ENCODE measurements around the gene MGMT. TPM values are rescaled to one million over a fixed set of nuclear protein-coding genes. Genes with fewer than 3 reads are reported as not detected.

The MGMT gene
- polyA plus RNA-seq, 12 donors = 11.3 to 18.1 (median 13.5) TPM; not detected in 1

GRCh38 chr10:129728246-129728820 is 261.3 kb downstream of the MGMT start:
- DNase-seq = no peak

GRCh38 chr10:129728905-129729795 is 262.1 kb downstream of the MGMT start:
- no peak for DNase-seq

GRCh38 chr10:129730272-129730992 is 263.4 kb downstream of the MGMT start:
- DNase-seq = no peak

GRCh38 chr10:129730993-129731325 is 263.9 kb downstream of the MGMT start:
- no peak for DNase-seq

- no peak for DNase-seq
These were observed 273.7 kb downstream of the MGMT start for GRCh38 chr10:129740532-129741279.

- no peak for DNase-seq
These were observed 274.4 kb downstream of the MGMT start for GRCh38 chr10:129741280-129741977.

GRCh38 chr10:129741978-129742741 is 275.1 kb downstream of the MGMT start:
- DNase-seq = no peak

- no peak for DNase-seq
These were observed 275.9 kb downstream of the MGMT start for GRCh38 chr10:129742742-129743550.

- no peak for DNase-seq
These were observed 276.7 kb downstream of the MGMT start for GRCh38 chr10:129743738-129744133.

GRCh38 chr10:129744134-129745111 is 277.4 kb downstream of the MGMT start:
- no peak for DNase-seq

- DNase-seq = no peak
These were observed 278.2 kb downstream of the MGMT start for GRCh38 chr10:129745186-129745750.

- no peak for DNase-seq
These were observed 287.4 kb downstream of the MGMT start for GRCh38 chr10:129754211-129755050.

GRCh38 chr10:129755158-129755591 is 288.1 kb downstream of the MGMT start:
- no peak for DNase-seq

GRCh38 chr10:129755621-129756020 is 288.6 kb downstream of the MGMT start:
- DNase-seq = no peak

GRCh38 chr10:129756912-129757901 is 290.2 kb downstream of the MGMT start:
- peak; percentile 53 for DNase-seq
